ENCODE data around the gene RBM17.

Gene RBM17

GRCh38 chr10:6095810-6096570, 7.2 kb downstream of the RBM17 start:
- ChIA-PET POLR2A (no interaction called here), CTCF (interaction anchor here (1.1 to 3.5 kb wide), 7 partner anchors 10 to 120 kb away, joined by 3 to 21 read pairs (median 4); partner anchors contain the start of gene PFKFB3)

DNA sequence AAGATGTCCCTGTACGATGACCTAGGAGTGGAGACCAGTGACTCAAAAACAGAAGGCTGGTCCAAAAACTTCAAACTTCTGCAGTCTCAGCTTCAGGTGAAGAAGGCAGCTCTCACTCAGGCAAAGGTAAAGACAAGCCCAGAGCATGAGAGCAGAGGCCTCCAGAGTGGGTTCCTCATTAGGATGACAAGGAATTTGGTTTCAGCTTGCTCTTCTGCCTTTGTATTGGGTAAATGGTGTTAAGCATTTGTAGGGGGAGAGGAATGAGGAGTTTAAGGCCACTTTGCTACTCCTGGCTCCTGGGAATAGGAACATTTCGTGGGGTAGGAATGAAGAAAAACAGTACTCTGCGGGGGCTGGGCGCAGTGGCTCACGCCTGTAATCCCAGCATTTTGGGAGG, 8.2 kb downstream of the RBM17 start:
- DNase-seq (ENCODE audit: extremely low spot score): no peak
- ChIA-PET POLR2A (no interaction called here), CTCF (interaction anchor here (1.1 to 3.5 kb wide), 5 partner anchors 9 to 106 kb away, joined by 3 to 21 read pairs (median 5); partner anchors contain the start of gene PFKFB3)
- TF ChIP-seq, protein P1, sequence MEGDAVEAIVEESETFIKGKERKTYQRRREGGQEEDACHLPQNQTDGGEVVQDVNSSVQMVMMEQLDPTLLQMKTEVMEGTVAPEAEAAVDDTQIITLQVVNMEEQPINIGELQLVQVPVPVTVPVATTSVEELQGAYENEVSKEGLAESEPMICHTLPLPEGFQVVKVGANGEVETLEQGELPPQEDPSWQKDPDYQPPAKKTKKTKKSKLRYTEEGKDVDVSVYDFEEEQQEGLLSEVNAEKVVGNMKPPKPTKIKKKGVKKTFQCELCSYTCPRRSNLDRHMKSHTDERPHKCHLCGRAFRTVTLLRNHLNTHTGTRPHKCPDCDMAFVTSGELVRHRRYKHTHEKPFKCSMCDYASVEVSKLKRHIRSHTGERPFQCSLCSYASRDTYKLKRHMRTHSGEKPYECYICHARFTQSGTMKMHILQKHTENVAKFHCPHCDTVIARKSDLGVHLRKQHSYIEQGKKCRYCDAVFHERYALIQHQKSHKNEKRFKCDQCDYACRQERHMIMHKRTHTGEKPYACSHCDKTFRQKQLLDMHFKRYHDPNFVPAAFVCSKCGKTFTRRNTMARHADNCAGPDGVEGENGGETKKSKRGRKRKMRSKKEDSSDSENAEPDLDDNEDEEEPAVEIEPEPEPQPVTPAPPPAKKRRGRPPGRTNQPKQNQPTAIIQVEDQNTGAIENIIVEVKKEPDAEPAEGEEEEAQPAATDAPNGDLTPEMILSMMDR (IDR thresholded peaks at IDR 0.05; ENCODE audit: control extremely low read depth, extremely low read depth, low read depth, missing control alignments): no peak

More at GRCh38 chr10:6095810-6096570, 7.2 kb downstream of the RBM17 start:
- no peak for DNase-seq (ENCODE audit: extremely low spot score)
- TF ChIP-seq, protein P1 (IDR thresholded peaks at IDR 0.05; ENCODE audit: control extremely low read depth, extremely low read depth, low read depth, missing control alignments): no peak

DNA sequence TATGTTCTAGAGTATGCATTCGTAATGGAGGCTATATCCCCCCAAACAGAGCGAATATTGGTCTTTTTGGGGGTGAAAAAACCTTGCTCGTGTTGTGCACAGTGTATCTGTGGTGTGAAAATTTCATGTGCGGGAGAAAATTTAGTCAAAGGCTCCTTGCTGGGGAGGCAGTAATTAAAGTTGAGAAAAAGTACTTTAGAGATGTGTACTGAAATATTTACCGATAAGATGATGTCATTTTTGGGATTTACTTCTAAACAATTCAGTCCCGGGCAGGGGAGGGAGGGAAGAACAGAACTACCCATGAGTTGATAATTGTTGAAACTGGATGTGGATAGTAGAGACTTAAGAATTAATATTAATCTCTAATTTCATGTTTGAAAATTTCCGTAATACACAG, 9.3 kb downstream of the RBM17 start:
- ChIA-PET POLR2A (no interaction called here), CTCF (interaction anchor here (0.7 to 2.1 kb wide), 3 partner anchors 11 to 53 kb away, joined by 3 to 7 read pairs (median 6); no protein-coding TSS in a partner anchor)
- TF ChIP-seq, protein P1 (IDR thresholded peaks at IDR 0.05; ENCODE audit: control extremely low read depth, extremely low read depth, low read depth, missing control alignments): no peak
- no peak for DNase-seq (ENCODE audit: extremely low spot score)

DNA sequence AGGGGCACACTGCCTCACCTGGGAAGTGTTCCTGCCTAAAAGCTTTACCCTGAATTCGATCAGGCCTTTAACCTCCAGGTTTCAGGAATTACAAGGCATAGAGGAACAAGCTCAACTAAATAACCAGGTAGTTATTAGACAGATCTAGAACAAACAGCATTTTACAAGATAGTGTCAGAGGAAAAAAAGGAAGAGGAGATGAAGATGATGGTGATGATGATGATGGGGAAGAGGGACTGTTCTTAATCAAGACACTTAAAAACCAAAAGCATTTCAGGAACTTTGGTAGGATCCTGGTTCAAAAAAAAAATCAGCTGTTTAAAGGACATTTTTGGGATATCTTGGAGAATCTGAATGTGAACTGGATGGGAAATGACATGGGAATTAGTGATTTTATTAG, 11.5 kb downstream of the RBM17 start:
- POLR2A ChIA-PET: no interaction called here
- CTCF ChIA-PET: interaction anchor here (0.8 to 2.5 kb wide), 3 partner anchors 10 to 302 kb away, joined by 3 to 9 read pairs (median 7); no protein-coding TSS in a partner anchor
- DNase-seq (ENCODE audit: extremely low spot score): no peak
- TF ChIP-seq, protein P1 (IDR thresholded peaks at IDR 0.05; ENCODE audit: control extremely low read depth, extremely low read depth, low read depth, missing control alignments): no peak

DNA sequence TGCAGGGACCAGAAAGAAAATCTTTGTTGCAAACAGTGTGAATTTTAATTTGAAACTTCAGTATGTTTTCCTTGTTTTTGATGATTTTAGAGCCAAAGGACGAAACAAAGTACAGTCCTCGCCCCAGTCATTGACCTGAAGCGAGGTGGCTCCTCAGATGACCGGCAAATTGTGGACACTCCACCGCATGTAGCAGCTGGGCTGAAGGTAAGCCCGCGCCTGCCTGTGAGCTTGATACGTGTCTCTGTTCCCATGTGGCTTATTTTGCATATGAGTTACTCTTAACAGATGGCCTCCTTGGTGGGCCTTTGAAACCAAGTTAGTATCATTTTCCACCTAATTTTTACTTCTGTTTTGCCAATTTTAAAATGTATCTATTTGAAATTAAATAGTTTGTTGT, 12.3 kb downstream of the RBM17 start:
- CTCF ChIA-PET: interaction anchor here (1.7 to 2.5 kb wide), 2 partner anchors 15 to 301 kb away, joined by 7 to 9 read pairs; no protein-coding TSS in a partner anchor
- POLR2A ChIA-PET: no interaction called here
- TF ChIP-seq, protein P1 (IDR thresholded peaks at IDR 0.05; ENCODE audit: control extremely low read depth, extremely low read depth, low read depth, missing control alignments): no peak
- peak; percentile 66 for DNase-seq (ENCODE audit: extremely low spot score)

DNA sequence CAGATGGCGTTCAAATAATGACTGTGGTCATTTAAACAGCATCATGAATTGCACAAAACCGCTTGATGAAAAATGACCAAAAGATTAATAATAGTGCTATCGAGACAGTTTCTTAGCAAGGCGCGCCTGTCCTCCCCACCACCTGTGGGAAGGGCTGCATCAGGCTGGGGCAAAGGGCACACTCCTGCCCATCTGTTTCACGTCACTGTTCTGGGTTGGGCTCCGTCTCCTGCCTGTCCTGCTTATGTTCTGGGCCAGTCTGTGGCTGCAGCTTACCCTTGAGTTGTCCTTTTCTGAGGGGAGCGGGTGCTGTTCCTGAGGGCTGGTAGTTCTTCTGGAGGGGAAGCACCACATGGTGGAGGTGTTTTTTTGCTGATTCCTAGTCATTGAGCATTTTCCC, 13.3 kb downstream of the RBM17 start:
- POLR2A ChIA-PET: no interaction called here
- TF ChIP-seq, protein P1 (IDR thresholded peaks at IDR 0.05; ENCODE audit: control extremely low read depth, extremely low read depth, low read depth, missing control alignments): no peak
- CTCF ChIA-PET: no interaction called here
- DNase-seq (ENCODE audit: extremely low spot score): no peak
